GM10248 (cell line): ENCODE measurements around the gene SLC35E3.
"Not testable (repeated sequence)": the region's sequence is repeated elsewhere in the genome, so short reads cannot be mapped to it uniquely, and the experiment has no call there.

Experiments used
- CTCF ChIA-PET: fragments of 300-600 bp; sonication (Branson Sonifier 250); formaldehyde crosslinking; extraction: SDS; loops from one replicate; lab custom pipeline; 2021; ENCODE audit warnings: antibody characterized with exemption; lab: Yijun Ruan, JAX
- POLR2A ChIA-PET: fragments of 350-650 bp; sonication (Branson Sonifier 250); formaldehyde crosslinking; extraction: SDS; loops from one replicate; lab custom pipeline; 2020; ENCODE audit warnings: antibody characterized with exemption; lab: Yijun Ruan, JAX
- DNase-seq: peaks from one replicate; pipeline ENCODE4 v3.0.0; 2012; ENCODE audit errors: extremely low spot score
- TF ChIP-seq, protein P1 (sequence below): IDR thresholded peaks from 2 replicates; pipeline ENCODE4 v1.5.1; 2012; ENCODE audit warnings: mild to moderate bottlenecking, low read depth; ENCODE audit errors: extremely low read depth, missing control alignments, control extremely low read depth

The SLC35E3 gene

GRCh38 chr12:68794653-68795251 is 48.8 kb downstream of the SLC35E3 start:
- CTCF ChIA-PET, result interaction anchor here (1.8 to 5.2 kb wide), 3 partner anchors 9 to 35 kb away, joined by 6 to 26 read pairs (median 9); partner anchors contain the start of gene MDM2
- TF ChIP-seq, protein P1, sequence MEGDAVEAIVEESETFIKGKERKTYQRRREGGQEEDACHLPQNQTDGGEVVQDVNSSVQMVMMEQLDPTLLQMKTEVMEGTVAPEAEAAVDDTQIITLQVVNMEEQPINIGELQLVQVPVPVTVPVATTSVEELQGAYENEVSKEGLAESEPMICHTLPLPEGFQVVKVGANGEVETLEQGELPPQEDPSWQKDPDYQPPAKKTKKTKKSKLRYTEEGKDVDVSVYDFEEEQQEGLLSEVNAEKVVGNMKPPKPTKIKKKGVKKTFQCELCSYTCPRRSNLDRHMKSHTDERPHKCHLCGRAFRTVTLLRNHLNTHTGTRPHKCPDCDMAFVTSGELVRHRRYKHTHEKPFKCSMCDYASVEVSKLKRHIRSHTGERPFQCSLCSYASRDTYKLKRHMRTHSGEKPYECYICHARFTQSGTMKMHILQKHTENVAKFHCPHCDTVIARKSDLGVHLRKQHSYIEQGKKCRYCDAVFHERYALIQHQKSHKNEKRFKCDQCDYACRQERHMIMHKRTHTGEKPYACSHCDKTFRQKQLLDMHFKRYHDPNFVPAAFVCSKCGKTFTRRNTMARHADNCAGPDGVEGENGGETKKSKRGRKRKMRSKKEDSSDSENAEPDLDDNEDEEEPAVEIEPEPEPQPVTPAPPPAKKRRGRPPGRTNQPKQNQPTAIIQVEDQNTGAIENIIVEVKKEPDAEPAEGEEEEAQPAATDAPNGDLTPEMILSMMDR, result no peak
- no peak for DNase-seq
- POLR2A ChIA-PET, result interaction anchor here (0.5 kb wide), 1 partner anchor 157 kb away, joined by 3 read pairs; no protein-coding TSS in a partner anchor

- ChIA-PET CTCF (interaction anchor here (1.2 to 5.2 kb wide), 5 partner anchors 11 to 34 kb away, joined by 3 to 26 read pairs (median 6); partner anchors contain the start of gene MDM2), POLR2A (interaction anchor here (0.5 to 1.2 kb wide), 2 partner anchors 12 to 20 kb away, joined by 4 to 6 read pairs; partner anchors contain the start of gene MDM2)
- DNase-seq, result no peak
- TF ChIP-seq, protein P1, result no peak
These were observed 50.4 kb downstream of the SLC35E3 start for GRCh38 chr12:68796399-68796798.

GRCh38 chr12:68798882-68799234 is 52.9 kb downstream of the SLC35E3 start:
- DNase-seq, result no peak
- TF ChIP-seq, protein P1, result no peak
- ChIA-PET POLR2A (no interaction called here), CTCF (interaction anchor here (1.3 to 2.1 kb wide), 2 partner anchors 9 to 15 kb away, joined by 4 to 11 read pairs; partner anchors contain the start of gene MDM2)

DNA sequence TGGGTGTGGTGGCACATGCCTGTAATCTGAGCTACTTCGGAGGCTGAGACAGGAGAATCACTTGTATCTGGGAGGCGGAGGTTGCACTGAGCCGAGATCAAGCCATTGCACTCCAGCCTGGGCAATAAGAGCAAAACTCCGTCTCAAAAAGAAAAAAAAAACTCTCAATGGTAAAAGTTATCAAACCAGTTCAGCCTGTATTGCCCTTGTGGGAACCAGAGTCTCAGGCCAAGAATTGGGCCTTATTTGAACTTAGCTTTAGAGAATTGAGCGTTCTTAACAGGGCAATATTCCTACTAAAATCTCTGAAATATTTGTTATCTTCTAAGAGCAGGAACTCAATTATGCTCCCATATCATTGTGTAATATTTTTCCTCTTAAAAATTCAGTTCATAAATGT is 54.3 kb downstream of the SLC35E3 start:
- ChIA-PET CTCF (no interaction called here), POLR2A (no interaction called here)
- TF ChIP-seq, protein P1, result no peak
- DNase-seq, result no peak

GRCh38 chr12:68801124-68801523 is 55.1 kb downstream of the SLC35E3 start:
- POLR2A ChIA-PET, CTCF ChIA-PET: not testable (repeated sequence)

DNA sequence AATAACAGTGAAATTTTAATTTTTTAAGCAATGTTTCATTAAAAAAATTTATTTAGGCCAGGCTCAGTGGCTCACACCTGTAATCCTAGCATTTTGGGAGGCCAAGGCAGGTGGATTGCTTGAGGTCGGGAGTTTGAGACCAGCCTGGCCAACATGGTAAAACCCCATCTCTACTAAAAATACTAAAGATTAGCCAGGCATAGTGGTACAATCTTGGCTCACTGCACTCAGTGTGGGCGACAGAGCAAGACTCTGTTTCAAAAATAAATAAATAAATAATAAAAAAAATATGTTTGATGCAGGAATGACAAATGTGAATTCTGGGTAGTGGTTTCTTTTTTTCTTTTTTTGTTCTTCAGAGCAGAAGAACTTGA is 56.4 kb downstream of the SLC35E3 start:
- CTCF ChIA-PET, POLR2A ChIA-PET, DNase-seq: not testable (repeated sequence)

More at GRCh38 chr12:68801124-68801523, 55.1 kb downstream of the SLC35E3 start:
- not testable (repeated sequence) for DNase-seq

GRCh38 chr12:68802911-68803651 is 57.1 kb downstream of the SLC35E3 start:
- DNase-seq, POLR2A ChIA-PET: not testable (repeated sequence)
- CTCF ChIA-PET, result interaction anchor here (1.1 to 1.3 kb wide), 2 partner anchors 10 to 16 kb away, joined by 3 read pairs; no protein-coding TSS in a partner anchor
